ENCODE measurements around the gene CAVIN1.
"Not testable (repeated sequence)": the region's sequence is repeated elsewhere in the genome, so short reads cannot be mapped to it uniquely, and the experiment has no call there.

Gene CAVIN1

GRCh38 chr17:42431758-42432161, 8.7 kb upstream of the CAVIN1 start:
- DNase-seq (ENCODE audit: extremely low read depth in 1 of 2, low read depth in 1 of 2), result no peak

GRCh38 chr17:42429726-42430447, 6.8 kb upstream of the CAVIN1 start:
- no peak for DNase-seq (ENCODE audit: extremely low read depth in 1 of 2, low read depth in 1 of 2)

DNA sequence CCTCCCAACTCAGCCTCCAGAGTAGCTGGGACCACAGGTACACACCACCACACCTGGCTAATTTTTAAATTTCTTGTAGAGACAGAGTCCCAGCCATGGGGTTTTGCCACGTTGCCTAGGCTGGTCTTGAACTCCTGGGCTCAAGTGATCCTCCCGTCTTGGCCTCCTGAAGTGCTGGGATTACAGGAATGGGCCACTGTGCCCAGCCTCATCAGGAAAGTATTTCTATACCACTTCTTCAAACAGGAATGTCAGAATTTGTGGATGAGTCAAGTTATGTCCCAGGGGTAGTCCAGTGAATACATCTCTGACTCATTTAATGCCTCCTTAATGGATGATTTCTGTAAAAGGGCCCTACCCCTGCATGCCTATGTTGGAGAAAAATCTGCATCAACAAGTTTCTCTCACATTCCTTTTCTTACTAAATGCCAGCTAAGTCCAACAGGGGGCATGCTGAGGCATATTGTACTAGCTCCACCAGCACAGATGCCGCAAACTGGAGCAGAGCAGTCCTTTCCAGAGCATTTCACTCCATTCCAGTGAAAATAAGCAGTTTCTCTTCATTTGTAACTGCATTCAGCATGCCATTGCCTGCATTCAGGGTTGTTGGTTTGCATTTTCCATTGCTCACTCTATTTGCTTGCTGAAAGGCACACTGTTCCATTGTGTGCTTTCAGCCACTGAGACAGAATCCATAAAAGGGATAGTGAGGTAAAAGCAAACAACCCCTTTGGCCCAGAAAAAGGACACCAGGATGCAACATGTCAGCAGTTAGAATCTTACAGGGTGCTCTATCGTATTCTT, 5.3 kb upstream of the CAVIN1 start:
- DNase-seq (ENCODE audit: extremely low read depth in 1 of 2, low read depth in 1 of 2), result no peak

DNA sequence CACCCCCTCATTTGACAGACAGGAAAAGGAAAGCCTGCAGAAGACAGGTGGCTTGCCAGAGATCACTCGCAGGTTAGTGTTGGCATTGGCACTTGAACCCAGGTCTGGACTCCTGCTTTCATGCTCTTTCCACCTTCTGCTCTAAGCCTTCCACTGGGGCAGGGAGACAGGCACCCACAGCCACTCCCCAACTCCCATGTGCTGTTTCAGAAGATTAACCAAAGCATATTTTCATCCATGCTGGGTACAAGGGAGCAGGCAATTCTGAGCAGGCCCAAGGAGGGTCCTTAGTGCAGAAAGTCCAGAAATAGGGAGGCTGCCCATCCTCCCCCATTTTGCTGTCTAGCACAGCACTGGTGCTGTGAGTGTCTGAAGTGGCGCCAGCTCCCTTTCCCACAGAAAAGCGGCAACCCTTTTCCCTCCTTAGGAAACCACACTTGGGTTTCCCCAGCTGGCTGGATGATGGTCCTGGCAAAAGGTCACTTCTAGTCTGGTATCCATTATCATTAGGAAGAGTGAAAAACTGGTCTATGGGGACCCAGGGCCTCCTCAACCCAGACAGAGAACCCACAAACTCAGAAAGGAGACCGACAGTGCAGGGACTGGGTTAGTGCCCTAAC, 2.0 kb upstream of the CAVIN1 start:
- no peak for DNase-seq (ENCODE audit: extremely low read depth in 1 of 2, low read depth in 1 of 2)

DNA sequence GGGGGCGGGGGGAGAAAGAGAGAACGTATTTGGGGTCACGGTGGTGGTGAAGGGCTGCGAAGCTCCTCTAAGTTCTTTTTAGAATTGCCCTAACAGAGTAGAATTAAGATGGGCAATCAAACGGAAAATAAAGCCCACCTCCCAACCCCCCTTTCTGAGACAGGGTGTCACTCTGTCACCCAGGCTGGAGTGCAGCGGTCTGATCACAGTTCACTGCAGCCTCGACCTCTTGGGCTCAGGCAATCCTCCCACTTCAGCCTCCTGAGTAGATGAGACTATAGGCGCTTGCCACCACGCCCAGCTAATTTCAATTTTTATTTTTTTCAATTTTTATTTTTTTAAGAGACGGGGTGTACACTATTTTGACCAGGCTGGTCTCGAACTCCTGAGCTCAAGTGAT, 710 bp upstream of the CAVIN1 start:
- no peak for DNase-seq (ENCODE audit: extremely low read depth in 1 of 2, low read depth in 1 of 2)

DNA sequence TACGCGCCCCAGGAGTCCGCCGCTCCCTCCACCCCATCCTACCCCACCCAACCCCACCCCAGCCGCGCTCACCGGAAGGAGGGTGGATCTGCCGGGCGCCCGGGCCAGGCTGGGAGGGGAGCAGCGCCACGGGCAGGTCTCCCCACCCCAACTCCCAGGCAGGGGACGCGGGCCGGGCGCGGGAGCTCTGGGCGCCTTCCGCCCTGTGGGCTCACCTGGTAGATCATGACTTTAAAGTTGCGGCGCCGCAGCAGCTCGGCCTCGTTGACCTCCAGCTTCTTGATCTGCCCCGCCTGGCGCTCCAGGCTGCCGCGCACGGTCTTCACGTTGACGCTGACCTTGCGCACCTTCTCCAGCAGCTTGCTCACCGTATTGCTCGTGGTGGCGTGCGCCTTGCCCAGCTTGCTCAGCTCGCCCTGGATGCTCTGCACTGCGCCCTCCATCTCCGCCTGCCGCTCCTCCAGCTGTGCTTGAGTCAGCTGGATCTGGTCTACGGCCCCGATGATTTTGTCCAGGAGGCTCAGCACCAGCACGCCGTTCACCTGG, 571 bp downstream of the CAVIN1 start:
- DNase-seq (ENCODE audit: extremely low read depth in 1 of 2, low read depth in 1 of 2), result no peak

DNA sequence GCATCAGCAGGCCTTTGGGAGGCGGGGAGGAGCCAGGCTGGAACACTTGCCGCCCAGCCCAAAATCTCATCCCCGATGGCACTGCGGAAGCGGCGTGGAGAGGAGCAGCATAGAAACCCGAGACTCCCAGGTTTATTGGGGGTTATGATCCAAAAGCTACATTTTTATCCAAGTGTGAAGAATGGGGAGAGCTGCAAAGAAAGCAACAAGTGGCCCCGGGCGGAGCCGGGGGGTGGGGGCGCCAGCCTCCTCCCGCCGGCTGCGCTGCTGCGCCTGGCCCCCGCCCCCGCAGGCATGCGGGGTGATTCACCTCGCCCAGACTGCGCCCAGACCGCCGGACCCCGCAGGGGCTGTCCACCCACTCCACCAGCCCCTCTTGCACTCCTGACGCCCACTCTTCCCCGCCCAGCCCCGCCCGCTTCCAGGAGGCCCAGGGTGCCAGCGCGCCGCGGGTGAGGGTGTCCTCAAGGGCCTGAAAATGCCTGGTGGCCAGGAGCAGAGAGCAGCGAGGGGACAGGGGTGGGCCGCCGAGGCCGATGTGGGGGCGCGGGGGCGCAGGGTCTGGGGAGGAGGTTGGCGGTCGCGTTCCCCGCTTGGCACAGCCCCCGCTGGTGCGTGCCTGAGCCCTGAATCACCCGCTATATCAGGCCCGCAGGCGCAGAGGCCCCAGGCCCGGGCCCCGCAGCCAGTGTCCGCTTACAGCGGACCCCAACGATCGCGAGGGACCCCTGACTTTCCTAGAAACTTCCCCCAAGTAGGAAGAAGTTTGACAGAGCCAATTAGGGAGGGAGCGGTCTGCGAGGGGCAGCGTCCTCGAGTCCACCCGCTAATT, 1.3 kb downstream of the CAVIN1 start:
- no peak for DNase-seq (ENCODE audit: extremely low read depth in 1 of 2, low read depth in 1 of 2)

DNA sequence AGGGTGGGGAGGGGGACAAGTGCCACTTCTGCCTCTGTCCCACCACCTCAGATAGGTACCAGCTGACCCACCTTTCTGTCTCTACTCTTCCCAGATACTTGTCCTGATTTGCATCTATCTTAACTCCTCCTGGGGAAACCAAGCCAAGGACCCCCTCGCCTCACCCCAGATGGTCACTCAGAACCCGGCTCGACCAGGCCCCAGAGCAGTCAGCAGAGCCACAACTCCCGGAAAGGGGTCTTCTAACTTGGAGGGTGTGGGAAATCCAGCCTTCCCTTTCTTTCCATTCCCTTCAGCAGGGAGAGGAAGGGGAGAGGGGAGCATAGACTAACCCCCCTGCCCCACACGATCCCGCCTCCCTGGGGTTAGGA, 1.9 kb downstream of the CAVIN1 start:
- DNase-seq (ENCODE audit: extremely low read depth in 1 of 2, low read depth in 1 of 2), result no peak

DNA sequence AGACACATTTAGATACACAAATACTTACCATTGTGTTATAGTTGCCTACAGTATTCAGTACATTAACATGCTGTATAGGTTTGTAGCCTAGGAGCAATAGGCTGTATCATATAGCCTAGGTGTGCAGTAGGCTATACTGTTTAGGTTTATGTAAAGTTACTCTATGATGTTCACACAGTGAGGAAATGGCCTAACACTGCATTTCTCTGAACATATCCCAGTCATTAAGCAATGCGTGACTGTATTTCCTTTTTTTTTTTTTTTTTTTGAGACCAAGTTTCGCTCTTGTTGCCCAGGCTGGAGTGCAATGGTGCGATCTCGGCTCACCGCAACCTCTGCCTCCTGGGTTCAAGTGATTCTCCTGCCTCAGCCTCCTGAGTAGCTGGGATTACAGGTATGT, 5.1 kb downstream of the CAVIN1 start:
- DNase-seq (ENCODE audit: extremely low read depth in 1 of 2, low read depth in 1 of 2), result not testable (repeated sequence)

GRCh38 chr17:42414704-42415409, 8.2 kb downstream of the CAVIN1 start:
- no peak for DNase-seq (ENCODE audit: extremely low read depth in 1 of 2, low read depth in 1 of 2)

GRCh38 chr17:42413464-42414040, 9.5 kb downstream of the CAVIN1 start:
- DNase-seq (ENCODE audit: extremely low read depth in 1 of 2, low read depth in 1 of 2), result no peak

DNA sequence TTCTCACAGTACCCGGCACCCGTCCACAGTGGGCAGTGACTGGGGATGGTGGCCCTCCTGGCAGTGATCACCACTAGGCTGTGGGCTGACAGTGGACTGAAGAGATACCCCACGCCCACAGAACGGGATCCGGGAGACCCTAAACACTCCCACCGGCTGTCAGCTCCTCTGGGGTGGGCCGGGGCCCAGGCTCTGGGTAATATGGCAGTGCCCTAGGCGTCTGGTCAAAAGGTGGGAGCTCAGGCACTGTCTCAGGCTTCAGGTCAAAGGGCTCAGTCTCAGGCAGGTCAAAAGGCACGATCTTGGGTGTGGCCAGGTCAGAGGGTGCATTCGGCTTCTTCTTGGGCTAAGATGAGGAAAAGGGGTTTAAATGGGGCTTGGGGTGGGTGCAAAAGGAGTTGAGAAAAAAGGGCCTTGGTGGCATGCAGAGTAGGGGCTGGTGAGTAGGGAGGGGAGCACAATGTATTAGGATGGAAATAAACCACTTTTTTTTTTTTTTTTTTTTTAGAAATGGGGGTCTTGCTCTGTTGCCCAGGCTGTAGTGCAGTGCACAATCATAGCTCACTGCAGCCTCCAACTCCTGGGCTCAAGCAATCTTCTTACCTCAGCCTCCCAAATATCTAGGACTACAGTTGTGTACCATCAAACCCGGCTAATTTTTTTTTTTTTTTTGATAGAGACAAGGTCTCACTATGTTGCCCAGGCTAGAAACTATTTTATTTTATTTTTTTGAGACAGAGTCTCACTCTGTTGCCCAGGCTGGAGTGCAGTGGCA, 11.0 kb downstream of the CAVIN1 start:
- DNase-seq (ENCODE audit: extremely low read depth in 1 of 2, low read depth in 1 of 2), result no peak

GRCh38 chr17:42411361-42411760, 11.7 kb downstream of the CAVIN1 start:
- DNase-seq (ENCODE audit: extremely low read depth in 1 of 2, low read depth in 1 of 2), result no peak

DNA sequence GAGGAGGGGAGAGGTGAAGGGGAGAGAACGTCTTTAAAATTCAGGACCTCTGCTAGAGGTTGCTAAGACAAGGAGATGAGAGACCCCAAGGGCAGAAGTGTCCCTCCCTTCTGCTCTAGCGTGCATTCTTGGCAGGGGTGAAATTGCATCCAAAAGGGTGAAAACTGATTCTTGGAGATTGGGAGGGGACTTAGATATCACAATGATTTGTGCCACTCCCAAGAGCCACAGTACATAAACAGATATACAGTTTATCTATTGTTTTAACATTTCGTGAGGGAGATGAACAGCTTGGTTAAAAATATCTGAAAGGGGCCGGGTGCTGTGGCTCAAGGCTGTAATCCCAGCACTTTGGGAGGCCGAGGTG, 12.8 kb downstream of the CAVIN1 start:
- DNase-seq (ENCODE audit: extremely low read depth in 1 of 2, low read depth in 1 of 2), result no peak

DNA sequence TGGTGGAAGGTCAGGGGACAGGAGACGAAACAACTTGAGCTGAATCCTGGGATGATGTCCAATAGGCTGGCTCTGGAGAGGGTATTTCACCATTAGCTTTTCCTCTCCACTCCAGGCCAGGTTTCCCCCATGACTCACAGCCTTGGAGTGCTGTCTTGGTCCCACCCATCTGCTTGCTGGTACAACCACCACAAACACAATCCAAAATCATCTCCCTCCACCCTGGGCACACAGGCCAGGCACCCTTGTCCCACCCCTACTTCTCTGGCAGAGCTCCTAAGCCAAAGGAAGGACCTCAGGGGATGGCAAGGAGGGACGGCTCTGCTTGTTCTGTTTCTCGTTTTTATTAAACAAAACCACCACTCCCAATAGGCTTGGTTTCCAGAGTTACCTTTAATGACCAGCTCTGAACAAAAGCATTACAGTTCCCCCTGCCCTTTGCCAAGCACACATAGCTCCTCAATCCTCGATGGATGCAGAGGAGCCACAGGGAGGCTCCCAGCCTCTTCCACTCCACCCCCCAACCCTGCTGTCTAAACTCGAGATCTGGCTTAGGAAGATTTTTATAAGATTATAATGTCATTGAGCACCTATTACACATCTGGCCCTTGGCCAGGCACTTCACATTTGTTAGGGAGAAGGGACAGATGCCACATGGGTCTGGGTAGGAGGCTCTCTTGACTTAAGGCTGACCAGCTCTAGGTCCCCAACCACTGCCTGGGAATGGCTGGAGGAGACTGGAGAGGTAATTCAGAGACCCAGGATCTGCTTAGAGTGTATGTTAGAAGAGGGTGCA, 13.3 kb downstream of the CAVIN1 start:
- DNase-seq (ENCODE audit: extremely low read depth in 1 of 2, low read depth in 1 of 2), result no peak

- DNase-seq (ENCODE audit: extremely low read depth in 1 of 2, low read depth in 1 of 2), result no peak
Observed at GRCh38 chr17:42408061-42408460, 15.0 kb downstream of the CAVIN1 start.

DNA sequence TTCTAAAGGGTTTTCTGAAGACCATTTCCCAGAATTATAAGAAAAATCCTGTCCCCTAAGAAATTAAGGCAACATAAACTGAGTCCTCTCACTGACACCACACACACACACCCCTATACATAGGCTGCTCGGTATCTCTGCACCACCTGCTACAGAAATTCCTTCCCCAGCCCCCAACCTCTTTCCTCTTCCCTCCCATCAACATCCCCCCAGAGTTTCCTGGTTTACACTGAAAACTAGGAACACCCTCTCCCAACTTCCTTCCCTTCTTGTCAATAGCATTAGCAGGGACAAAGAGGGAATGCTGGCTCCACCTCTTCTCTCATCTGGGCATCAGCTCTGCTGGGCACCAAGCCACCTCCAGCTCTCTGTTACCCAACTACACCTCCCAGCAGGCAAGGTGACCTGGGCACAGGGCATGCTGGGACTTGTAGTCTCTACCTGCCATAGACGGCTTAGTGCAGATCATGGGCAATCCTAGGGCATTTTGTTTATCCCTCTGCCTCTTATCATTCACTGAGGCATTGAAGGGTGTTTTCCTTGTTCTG, 15.7 kb downstream of the CAVIN1 start:
- no peak for DNase-seq (ENCODE audit: extremely low read depth in 1 of 2, low read depth in 1 of 2)

GRCh38 chr17:42406615-42407288, 16.3 kb downstream of the CAVIN1 start:
- no peak for DNase-seq (ENCODE audit: extremely low read depth in 1 of 2, low read depth in 1 of 2)
